ENCODE measurements around the gene PIK3CB. TPM values are rescaled to one million over a fixed set of nuclear protein-coding genes. Genes with fewer than 3 reads are reported as not detected.
A peak's percentile ranks its signal among the peaks of the same experiment; 100 is the strongest.

The PIK3CB gene
- total and polyA plus RNA-seq, 4 donors, result 4.7 to 15.9 (median 11.1) TPM

DNA sequence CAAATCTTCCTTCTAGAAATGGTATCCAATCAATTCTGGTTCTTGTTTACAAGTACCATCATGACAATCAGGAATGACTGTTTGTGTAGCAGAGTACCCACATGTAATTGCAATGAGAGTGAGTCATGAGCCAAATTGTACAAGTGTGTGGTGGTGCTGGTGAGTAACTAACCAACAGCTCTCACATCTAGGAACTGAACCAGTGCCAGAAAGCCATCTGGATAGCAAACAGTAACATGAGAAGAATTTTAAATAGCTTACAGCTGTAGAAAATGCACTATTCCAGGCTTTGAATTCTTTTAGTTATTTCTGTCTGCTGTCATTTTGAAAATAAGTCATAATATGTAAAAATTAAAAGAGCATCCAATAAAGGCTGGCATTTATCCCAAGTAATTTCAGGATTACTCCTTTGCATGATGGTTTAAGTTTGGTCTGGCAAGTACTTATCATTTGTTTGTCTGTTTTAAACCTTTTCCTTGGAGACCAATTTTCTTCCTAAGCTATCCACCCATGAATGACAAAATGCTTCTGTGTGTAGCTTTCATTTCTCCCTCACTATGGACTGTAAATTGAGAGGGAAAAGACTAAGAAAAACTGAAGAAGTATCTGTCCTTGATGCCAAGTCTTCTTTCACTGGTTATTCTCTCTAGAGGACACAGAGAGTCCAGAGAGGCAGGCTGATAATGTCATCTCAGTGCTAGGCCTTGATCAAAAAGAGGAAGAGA, 60.0 kb downstream of the PIK3CB start:
- TF ChIP-seq RAD21 (IDR thresholded peaks at IDR 0.05) (peak in 1 of 2 donors; percentile 8), NR2F2 (IDR thresholded peaks at IDR 0.05) (no peak), JUND (IDR thresholded peaks at IDR 0.05) (peak in 1 of 2 donors; percentile 32)
- DNase-seq (ENCODE audit: low spot score), result no peak
- Histone ChIP-seq H3K27me3 (ENCODE audit: control insufficient read depth in 4 of 4, insufficient read depth in 4 of 4, low read length in 3 of 4) (no peaks in the 10 kb centered on the region), H3K9ac (ENCODE audit: low read depth in 1 of 2, low read length in 2 of 2) (no peak overlapping the region), H3K4me3 (ENCODE audit: low read depth in 1 of 3, low read length in 3 of 3) (no peak overlapping the region), H3K9me3 (ENCODE audit: control insufficient read depth in 4 of 4, low read length in 3 of 4) (no peaks in the 10 kb centered on the region), H3K36me3 (ENCODE audit: control insufficient read depth in 4 of 4, insufficient read depth in 3 of 4, low read depth in 1 of 4, low read length in 3 of 4) (peaks cover 0 to 2% (median 0%) of the 10 kb centered on the region in 4 donors), H3K4me1 (ENCODE audit: control insufficient read depth in 4 of 4, insufficient read depth in 4 of 4, low read length in 3 of 4) (no peaks in the 10 kb centered on the region), H3K27ac (ENCODE audit: low read depth in 1 of 2, low read length in 2 of 2) (peak overlapping the region in 1 of 2 donors; percentile 27)

DNA sequence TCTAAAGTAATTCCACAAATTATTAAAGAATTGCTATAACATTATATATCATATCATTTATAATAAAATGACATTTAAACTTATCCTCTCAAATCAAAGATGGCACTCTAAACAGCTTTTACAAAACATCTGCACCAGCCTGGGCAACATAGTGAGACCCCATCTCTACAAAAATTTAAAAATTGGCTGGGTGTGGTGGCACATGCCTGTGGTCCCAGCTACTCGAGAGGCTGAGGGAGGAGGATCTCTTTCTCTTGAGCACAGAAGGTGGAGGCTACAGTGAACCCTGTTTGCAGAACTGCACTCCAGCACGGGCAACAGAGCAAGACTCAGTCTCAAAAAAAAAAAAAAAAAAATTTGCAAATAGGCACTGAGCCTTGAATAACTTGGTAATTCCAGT, 63.1 kb downstream of the PIK3CB start:
- Histone ChIP-seq H3K9ac (ENCODE audit: low read depth in 1 of 2, low read length in 2 of 2) (no peak overlapping the region), H3K27me3 (ENCODE audit: control insufficient read depth in 4 of 4, insufficient read depth in 4 of 4, low read length in 3 of 4) (no peaks in the 10 kb centered on the region)
- WGBS, result 97% methylated on average over 2 of the region's 2 CpGs

More for the DNA sequence above, 63.1 kb downstream of the PIK3CB start:
- TF ChIP-seq ZBTB33 (IDR thresholded peaks at IDR 0.05), result no peak
- TF ChIP-seq NR2F2 (IDR thresholded peaks at IDR 0.05), result no peak
- TF ChIP-seq, protein P1, sequence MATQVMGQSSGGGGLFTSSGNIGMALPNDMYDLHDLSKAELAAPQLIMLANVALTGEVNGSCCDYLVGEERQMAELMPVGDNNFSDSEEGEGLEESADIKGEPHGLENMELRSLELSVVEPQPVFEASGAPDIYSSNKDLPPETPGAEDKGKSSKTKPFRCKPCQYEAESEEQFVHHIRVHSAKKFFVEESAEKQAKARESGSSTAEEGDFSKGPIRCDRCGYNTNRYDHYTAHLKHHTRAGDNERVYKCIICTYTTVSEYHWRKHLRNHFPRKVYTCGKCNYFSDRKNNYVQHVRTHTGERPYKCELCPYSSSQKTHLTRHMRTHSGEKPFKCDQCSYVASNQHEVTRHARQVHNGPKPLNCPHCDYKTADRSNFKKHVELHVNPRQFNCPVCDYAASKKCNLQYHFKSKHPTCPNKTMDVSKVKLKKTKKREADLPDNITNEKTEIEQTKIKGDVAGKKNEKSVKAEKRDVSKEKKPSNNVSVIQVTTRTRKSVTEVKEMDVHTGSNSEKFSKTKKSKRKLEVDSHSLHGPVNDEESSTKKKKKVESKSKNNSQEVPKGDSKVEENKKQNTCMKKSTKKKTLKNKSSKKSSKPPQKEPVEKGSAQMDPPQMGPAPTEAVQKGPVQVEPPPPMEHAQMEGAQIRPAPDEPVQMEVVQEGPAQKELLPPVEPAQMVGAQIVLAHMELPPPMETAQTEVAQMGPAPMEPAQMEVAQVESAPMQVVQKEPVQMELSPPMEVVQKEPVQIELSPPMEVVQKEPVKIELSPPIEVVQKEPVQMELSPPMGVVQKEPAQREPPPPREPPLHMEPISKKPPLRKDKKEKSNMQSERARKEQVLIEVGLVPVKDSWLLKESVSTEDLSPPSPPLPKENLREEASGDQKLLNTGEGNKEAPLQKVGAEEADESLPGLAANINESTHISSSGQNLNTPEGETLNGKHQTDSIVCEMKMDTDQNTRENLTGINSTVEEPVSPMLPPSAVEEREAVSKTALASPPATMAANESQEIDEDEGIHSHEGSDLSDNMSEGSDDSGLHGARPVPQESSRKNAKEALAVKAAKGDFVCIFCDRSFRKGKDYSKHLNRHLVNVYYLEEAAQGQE (IDR thresholded peaks at IDR 0.05), result no peak
- TF ChIP-seq CTCF (IDR thresholded peaks at IDR 0.05; ENCODE audit: low read depth, low read length, missing input control), result no peak
- TF ChIP-seq RAD21 (IDR thresholded peaks at IDR 0.05), result no peak
- H3K27ac ChIP-seq (ENCODE audit: low read depth in 1 of 2, low read length in 2 of 2), result no peak overlapping the region
- no peak for DNase-seq (ENCODE audit: low spot score)
- peaks cover 0 to 4% (median 1%) of the 10 kb centered on the region in 4 donors for H3K9me3 ChIP-seq (ENCODE audit: control insufficient read depth in 4 of 4, low read length in 3 of 4)
- H3K4me3 ChIP-seq (ENCODE audit: low read depth in 1 of 3, low read length in 3 of 3), result no peak overlapping the region
- peaks cover 0 to 8% (median 2%) of the 10 kb centered on the region in 4 donors for H3K4me1 ChIP-seq (ENCODE audit: control insufficient read depth in 4 of 4, insufficient read depth in 4 of 4, low read length in 3 of 4)
- peaks cover 0 to 6% (median 0%) of the 10 kb centered on the region in 4 donors for H3K36me3 ChIP-seq (ENCODE audit: control insufficient read depth in 4 of 4, insufficient read depth in 3 of 4, low read depth in 1 of 4, low read length in 3 of 4)

All from liver (tissue), 9 donors.